Stimulated activated CD8-positive, alpha-beta memory T cell treated with anti-CD3 and anti-CD28 coated beads, Interleukin-4, amount 100 ng/mL, for 24 hours (primary cell): ENCODE measurements around the gene AKT1S1.

ENCODE experiments used
- DNase-seq: peaks from one replicate; pipeline ENCODE4 v3.0.0-alpha.2; 2020; ENCODE audit warnings: low read depth

Gene AKT1S1

DNA sequence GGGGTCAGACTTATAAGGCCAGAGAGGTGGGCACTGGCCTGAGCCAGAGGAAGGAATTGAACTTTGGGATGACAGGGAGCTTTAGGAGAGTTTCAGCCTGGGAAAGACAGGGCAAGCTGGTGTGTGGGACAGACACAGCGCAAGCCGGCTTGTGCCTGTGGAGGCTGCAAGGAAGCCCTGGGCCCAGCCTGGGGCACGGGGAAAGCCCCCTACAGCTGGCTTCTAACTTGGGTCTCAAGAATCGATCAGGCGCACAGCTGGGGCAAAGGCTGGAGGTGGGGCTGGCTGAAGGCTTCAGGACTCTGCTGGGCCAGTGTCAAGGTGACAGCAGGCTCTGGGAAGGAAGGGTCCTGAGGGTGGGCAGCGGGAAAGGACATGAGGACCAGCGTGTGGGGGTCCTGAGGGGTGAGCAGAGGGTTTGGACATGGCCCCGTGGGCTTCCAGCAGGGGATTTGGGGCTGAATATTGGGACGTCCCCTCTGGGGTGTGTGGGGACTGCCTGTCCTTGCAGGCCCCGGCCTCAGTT, 23.2 kb downstream of the AKT1S1 start:
- no peak for DNase-seq

GRCh38 chr19:49852631-49853126, 24.5 kb downstream of the AKT1S1 start:
- DNase-seq = no peak

- DNase-seq = no peak
Observed at GRCh38 chr19:49851456-49852259, 25.5 kb downstream of the AKT1S1 start.

DNA sequence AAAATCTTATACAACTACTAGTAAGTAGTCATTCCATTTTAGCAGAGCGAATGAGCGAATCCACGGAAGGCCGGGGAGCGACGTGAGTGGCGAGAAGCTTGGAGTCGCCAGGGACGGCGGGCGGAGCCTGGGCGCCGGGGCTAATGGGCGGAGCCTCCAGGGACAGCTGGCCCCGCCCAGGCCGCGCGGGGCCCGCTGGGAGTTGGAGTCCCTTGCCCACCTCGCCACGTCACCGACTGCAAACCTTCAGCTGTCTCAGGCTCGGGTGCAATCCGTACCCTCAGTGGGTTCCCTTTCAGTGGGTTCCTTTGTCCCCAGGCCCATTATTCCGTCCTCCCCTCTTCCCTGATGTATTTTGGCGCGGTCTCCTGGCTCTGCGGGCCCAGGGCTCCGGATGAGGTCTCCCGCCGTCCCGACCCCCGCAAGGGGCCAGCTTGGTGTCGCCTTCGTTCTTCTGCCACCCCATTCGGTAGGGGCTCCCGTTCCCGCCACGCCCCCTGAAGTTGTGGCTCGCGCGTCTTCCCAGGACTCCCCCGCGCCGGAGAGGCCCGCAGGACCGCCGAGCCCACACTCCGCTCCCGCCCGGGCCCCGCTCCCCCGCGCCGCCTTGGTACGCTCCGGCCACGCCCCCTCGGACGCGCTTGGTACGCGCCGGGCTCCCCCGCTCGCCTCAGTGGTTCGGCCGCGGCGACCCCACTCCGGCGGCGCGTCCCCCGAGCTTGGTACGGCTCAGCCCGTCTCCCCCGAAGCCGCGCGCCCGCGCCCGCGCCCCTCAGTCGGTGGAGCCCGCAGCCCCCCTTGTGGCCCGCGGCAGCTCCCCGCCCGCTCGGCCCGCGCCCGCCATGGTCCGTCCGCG, 26.4 kb downstream of the AKT1S1 start, which contains the start of gene PTOV1:
PTOV1 (plus strand) TSS at position 673 of the 856 bp plus-strand sequence.
- peak; percentile 79 for DNase-seq

GRCh38 chr19:49850221-49850486, 27.0 kb downstream of the AKT1S1 start:
- DNase-seq = no peak

DNA sequence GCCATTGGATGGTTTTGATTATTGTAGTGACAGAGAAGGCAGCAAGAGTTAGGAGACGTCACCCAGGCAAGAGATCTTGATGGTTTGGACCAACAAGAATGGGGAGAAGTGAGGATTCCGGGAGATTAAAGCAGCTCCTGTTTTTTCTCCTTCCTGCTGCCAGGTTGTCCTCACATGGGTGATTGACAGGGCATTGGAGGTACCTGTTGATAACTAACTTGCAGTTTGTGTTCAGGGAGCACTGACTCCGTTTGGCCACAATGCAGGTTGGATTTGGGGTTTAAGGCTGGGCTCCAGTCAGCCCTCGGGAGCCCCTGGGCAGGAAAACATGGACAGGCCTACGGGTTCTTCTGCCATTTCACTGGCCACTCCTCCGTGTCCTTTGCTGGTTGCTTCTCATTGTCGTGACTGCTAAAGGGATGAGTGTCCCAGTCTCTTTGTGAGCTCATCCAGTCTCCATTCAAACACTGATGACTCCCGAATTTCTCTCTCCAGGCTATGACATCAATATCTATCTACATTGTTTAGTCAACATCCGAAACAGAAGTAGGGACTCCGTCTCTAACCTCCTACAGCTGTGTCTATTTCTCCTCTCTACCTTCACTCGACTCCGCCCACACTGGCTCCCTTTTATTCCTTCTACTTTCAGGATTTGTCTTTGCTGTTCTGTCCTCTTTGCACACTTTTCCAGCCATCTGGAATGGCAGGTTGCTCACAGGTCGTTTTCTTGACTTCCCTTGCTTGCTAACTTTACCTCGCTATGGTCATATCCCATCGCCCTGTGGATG, 27.5 kb downstream of the AKT1S1 start:
- no peak for DNase-seq

DNA sequence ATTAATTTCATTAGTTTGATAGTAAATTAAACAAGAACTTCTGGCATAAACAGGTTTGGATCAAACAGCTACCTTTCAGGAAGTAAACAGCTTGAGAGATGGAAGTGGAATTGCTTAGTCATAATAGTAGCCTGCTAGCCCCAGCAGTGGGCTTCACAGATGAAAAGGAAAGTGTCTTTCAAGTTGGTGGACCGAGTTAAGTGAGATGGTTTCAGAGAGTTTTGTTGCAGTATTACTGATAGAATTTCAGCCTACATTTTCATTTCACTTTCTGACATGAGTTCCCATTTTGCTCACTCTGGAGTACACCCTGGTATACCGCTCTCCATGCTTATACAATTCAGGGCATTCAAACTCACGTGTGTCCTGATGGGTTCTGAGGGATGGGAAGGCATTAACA, 28.2 kb downstream of the AKT1S1 start:
- DNase-seq = no peak

DNA sequence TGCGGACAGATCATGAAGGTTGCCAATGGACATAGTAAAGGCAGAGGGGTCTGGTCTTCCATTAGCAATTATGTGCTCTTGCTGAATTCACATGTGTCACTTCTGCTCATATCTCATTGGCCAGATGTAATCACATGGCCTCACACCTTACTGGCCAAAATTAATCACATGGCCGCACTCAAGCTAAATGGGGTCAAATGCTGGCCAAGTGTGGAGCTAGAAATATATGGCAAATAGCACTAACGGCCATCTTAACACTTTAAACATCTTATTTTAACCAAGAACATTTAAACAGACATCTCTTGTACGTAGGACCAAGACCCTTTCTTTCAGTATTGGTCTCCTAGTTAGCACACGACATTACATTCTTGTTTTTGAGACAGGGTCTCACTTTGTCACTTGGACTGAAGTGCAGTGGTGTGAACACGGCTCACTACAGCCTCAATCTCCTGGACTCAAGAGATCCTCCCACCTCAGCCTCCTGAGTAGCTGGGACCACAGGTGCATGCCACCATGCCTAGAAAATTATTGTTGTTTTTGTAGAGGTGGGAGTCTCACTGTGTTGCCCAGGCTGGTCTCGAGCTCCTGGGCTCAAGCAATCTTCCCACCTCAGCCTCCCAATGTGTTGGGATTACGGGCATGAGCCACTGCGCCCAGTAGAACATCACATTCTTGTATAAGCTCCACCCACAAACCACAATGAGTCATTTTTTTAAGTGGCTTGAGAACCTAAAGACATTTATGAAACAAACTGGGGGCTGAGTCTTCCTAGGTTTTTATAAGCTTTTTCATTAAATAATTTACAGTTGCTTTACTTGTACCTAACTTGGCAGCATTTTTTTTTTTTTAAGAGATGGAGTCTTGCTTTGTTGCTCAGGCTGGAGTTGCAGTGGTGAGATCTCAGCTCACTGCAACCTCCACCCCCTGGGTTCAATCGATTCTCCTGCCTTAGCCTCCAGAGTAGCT, 29.1 kb downstream of the AKT1S1 start:
- DNase-seq = no peak

DNA sequence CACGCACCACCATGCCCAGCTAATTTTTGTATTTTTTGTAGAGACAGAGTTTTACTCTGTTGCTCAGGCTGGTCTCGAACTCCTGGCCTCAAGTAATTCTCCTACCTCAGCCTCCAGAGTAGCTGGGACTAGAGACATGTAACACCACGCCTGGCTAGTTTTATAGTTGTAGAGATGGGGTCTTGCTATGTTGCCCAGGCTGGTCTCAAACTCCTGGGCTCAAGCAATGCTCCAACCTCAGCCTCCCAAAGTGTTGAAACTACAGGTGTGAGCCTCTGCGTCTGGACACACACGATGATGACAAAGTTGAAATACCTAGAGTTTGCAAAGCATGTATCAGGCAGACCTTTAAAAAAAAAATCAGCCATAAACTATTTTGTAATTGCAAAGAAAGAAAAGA, 30.7 kb downstream of the AKT1S1 start:
- no peak for DNase-seq

DNA sequence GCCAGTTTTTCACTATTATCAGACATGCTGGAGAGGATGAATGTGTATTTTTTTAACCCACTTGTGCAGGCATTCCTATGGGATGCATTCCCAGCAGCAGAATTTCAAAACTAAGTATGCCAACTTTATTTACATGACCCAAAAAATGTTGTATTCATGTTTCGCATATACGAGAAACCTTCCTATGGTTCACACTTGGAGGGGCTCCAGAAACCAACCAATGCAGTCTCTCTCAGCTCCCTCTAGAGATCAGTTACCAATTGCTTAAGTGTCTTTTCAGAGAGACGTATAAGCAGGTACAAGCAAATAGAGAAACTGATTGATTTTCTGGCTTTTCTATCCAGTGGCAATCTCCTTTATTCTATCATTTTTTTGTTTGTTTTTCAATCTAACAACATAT, 31.7 kb downstream of the AKT1S1 start:
- no peak for DNase-seq

DNA sequence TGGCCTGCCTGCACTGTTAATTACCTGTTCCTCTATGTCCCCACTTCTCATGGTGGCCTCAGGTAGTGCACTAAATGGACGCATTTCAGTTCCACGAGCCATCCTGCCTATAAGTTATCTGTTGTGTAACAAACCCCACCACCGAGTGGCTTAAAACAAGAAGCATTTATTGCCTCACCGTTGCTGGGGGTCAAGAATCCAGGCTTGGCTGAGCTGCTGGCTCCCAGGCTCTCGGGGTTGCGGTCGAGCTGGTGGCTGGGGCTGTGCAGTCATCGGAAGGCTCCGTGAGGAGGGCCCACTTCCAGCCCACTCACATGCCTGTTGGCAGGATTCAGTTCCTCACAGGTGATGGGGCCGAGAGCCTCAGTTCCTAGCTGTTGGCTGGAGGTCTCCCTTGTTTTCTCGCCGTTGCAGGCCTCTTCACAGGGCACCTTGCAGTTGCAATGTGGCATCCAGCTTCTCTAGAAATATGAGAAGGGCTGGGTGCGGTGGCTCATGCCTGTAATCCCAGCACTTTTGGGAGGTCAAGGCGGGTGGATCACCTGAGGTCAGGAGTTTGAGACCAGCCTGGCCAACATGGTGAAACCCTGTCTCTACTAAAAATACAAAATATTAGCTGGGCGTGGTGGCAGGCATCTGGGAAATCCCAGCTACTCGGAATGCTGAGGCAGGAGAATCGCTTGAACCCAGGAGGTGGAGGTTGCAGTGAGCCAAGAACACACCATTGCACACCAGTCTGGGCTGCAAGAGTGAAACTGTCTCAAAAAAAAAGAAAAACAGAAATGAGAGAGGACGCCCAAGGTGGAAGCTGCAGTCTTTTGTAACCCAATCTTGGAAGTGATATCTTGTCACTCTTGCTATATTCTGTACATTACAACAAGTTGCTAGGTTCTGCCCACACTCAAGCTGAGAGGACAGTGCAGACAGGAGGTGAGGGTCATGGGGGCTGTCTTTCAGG, 32.7 kb downstream of the AKT1S1 start:
- no peak for DNase-seq

DNA sequence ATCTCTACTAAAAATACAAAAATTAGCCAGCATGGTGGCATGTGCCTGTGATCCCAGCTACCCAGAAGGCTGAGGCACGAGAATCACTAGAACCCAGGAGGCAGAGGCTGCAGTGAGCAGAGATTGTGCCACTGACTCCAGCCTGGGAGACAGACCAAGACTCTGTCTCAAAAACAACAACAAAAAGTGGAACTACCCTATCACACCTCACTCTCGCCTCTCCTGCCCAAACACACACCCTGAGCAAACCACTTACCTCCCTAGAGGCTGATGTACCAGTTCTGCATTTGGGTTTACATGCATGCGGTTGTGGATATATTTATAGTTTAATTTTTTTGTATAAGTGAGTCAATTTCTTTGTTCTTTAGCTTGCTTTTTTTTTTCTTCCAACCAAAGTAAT, 33.9 kb downstream of the AKT1S1 start:
- DNase-seq = no peak

DNA sequence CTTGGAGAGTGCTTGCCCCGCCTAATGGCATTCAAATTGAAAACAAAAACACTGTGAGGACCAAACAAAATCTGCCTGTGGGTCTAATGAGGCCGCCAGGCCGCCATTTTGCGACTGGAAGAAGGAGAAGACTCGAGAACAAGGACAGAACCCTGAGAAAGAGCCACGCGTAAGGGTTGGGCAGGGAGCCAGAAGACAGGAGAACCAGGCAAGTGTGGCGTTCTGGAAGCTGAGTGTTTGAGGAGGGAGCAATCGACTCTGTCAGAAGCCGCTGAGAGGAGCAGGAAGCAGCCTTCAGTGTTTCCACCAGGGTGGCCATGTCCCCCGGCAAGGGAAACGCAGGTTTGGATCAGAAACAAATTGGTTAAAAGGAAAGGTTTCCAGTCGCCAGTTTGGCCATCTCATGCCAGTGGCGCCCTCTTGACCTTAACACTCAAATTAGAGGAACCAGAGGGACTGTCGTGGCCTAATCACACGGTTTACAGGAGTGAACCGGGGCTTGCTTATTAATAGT, 36.4 kb downstream of the AKT1S1 start:
- DNase-seq = no peak

DNA sequence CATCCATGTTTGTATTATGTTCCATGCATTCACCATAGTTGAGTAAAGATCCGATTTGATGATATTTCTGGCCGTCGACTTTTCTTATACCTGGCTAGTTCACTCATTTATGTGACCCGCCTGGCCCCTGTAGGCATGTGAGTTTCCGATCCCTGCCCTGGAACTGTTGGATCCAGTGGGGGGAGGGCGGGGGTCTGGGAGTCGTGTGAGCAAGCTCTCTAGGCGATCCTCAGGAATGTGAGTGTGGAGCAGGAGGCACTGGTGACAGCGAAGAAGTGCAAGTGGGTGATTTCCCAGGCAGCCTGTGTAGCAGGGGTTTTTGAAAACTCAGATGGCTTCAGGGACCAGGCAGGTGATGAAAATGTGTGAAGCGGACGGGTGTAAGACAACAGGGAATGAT, 36.8 kb downstream of the AKT1S1 start:
- DNase-seq = no peak

- DNase-seq = no peak
Observed at GRCh38 chr19:49839713-49840112, 37.4 kb downstream of the AKT1S1 start.

- no peak for DNase-seq
Observed at GRCh38 chr19:49838885-49839588, 38.1 kb downstream of the AKT1S1 start.

- DNase-seq = no peak
Observed at GRCh38 chr19:49837425-49837824, 39.7 kb downstream of the AKT1S1 start.

DNA sequence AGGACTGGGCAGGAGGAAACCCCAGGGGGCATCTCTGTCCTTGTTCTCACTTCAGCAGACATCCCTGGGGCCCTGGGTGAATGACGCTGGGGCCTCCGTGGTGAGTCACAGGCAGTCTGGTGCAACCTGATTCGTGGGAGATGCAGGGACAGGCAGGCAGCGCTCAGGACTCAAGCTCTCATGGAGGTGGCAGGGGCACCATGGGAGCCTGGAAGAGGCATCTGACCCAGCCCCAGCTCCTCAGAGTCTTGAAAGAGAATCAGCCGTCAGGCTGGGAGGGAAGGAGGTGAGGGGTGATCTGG, 40.2 kb downstream of the AKT1S1 start:
- DNase-seq = no peak
